NCI-H2029 treated with DMSO at 0.1 percent for 48 hours (cell line): ENCODE results near the gene NCS1.

Experiments used
- DNase-seq: peaks from one replicate; lab custom pipeline; 2025; lab: John Stamatoyannopoulos, UW

Gene NCS1

DNA sequence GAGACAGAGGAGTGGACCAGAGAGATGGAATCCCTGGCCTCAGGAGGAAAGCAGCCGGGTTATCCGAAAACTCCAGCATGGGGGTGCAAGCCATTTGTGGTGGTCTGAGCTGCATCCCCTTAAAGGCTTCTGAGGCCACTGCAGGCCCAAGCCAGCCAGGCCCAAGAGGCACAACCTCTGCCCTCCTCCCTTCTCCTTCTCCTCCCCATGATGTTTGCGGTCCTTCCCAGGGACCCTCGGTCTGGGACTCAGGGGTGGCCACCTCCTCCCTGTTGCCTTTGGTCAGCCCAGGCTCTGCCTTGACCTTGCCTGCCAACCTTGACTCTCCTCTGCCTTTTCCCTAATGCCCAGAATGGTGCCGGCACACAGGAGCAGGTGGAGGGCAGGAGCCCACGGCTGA is 4.6 kb downstream of the NCS1 start:
- no peak for DNase-seq

DNA sequence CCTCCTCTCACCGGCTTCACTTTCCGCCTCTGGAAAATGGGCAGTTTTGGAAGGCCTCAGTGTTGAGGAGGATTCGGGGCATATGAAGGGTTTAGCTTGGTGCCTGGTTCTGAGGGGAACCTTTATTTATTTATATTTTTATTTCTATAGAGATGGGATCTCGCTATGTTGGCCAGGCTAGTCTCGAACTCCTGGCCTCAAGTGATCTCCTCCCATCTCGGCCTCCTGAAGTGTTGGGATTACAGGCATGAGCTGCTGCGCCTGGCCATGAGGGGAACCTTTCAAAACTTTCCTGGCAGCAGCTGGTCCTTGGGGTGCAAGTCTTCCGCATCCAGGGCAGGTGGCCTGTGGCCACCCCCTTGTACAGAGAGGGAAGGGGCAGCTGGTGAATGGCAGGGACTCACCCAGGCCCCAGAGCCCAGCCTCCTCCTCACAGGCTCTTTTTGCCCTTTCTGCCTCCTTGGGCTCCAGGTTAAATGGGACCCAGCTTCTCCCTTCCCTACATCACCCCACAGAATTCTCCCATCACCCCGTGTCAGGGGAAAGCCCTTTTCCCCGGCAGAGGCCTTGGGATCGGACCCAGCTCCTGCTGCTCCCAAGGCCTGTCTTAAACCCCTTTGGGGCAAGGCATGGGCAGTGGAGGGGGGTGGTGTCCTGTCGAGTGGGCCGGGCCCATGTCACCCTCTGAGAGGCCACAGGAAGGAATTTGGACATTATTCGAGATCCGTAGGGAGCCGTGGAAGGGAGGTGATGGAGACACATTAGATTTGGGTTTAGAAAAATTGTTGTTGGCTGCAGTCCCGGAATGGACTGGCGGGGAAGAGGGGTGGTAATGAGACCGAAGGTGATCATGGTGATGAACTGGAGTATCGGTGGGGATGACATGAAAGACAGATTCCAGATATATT is 5.9 kb downstream of the NCS1 start:
- no peak for DNase-seq

DNA sequence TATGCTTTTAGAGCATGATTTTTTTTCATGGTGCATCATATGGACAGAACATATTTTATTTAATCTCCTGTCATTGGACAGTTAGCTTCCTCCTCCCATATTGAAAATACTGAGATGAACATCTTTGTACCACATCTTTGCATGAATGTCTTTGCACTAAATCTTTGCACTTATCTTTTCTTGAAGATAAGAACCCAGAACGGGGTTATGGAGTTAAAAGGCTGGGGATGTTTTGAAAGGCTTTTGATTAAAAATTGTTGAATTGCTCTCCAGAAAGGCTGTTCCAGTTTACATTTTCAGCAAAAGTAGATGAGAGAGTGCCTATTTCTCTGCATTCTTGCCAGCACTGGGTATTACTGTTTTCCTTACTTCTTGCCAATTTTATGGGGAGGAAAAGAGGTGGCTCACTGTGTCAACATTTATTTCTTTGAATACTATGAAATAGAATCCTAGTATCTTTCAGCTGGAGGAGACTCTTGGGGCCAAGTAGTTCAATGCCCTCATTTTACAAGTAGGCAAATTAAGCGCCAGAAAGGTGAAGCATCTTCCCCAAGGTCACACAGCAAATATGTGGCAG is 7.2 kb downstream of the NCS1 start:
- no peak for DNase-seq

DNA sequence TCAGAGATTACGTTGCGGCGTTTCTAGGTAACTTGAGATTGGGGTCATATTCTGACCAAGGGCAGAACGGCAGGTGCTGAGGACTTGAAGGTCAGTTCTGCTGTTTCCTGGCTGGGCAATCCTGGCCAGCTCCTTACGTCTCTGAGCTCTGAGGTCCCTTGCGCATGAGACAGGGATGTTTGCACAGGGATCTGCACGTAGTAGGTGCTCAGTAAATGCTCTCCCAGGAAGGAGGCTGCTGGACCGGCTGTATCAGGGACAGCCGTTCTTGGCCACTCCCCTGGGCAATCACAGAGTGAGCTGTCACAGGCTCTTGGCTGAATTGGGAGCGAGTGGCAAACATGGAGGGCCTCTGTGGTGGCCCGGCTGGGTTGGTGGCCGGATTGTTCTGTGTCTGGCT is 8.3 kb downstream of the NCS1 start:
- DNase-seq: no peak

DNA sequence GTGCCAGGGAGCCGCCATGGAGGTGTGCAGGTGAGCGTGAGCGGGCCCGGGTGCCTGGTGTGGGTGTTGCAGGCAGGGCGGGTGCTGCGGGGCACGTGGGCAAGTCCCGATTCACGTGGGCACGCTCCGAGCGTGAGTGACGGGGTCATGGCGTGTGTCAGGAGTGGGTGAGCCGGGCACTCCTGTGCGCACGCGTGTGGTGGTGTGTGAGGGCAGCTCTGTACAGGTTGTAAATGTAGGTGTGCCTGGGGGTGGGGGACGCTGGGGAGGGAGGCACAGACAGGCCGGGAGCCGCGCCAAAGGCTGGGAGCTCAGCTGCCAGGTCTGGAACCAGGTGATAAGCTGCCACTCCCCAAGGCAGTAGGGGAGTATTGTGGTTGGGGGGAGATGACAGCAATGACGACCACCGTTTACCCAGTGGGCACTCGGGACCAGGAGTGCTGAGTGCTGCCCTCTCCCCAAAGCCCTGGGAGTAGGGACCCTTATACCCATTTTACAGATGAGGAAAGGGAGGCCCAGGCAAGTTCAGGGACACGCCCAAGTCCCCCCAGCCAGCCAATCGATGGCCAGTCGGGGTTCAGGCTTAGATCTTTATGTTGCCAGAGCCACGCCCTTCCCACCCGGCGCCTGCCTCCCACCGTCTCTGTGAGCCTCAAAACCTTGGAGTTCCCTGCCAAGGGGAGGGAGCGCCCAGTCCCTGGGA is 9.6 kb downstream of the NCS1 start:
- DNase-seq: no peak

DNA sequence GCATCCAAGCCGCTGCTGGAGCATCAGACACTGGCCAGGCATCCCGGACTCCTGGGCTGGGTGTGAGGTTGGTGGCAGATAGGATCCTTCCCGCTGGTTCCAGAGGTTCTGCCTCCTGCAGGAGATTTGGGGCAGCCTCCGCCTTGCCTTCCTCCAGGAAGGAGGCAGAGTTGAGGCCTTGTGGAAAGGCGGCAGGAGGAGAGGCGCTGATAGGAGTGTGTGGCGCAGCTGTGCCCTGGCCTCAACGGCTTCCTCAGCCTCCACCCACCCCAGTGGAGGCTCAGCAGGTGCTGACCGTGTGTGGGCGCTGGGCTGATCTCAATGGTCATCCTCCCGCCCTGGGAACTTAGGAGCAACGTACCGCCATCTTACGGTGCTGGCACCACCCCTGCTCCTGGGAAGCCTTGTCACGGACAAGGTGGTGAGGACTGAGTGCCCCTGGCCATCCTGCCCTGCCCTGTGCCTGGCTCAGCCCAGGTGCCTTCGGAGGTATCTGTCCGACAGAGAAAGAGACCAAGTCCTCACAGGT is 10.2 kb downstream of the NCS1 start:
- no peak for DNase-seq

DNA sequence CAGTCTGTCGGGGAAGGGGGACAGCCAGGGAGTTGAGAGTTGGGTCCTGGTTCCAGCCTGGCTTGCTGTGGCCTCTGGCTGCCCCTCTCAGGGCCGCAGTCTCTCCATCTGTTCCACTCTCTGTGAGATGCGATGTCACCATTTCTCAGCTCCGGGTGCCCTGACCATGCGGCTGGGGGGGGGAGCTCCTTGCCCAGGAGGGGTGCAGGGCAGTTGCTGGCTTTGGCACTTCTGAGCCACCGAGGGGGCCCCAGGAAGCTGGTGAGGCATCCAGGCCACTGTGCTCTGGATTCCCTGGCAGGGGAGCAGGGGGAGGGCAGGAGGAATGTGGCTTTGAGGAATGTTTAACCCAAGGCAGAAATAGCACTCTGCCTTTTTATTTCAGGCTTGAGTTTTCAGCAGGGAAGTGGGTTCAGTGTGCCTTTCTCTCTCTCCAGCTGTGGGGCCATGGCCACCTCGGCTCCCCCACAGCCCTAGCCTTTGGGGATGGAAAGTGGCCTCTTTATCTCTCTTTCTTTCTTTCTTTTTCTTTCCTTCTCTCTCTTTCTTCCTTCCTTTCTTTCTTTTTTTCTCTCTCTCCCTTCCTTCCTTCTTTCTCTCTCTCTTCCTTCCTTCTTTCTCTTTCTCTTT is 11.0 kb downstream of the NCS1 start:
- DNase-seq: no peak

DNA sequence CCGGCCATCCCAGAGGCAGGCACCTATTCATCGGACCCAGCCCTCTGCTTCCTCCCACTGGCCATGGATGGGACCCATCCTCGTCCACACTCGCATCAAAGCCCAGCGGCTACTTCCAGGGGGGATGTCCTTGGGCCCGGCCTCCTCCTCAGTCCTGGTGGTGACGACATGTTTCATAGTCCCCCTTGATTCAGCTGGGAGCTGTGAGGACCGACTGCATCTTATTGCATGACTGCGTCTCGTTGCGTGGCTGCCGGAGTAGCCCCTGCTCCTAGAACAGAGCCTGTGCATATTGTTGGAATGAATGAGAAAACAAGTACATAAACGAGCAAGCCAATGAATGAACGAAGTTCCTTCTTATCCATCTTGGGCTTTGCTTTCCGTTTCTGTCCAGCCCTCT is 12.8 kb downstream of the NCS1 start:
- no peak for DNase-seq

DNA sequence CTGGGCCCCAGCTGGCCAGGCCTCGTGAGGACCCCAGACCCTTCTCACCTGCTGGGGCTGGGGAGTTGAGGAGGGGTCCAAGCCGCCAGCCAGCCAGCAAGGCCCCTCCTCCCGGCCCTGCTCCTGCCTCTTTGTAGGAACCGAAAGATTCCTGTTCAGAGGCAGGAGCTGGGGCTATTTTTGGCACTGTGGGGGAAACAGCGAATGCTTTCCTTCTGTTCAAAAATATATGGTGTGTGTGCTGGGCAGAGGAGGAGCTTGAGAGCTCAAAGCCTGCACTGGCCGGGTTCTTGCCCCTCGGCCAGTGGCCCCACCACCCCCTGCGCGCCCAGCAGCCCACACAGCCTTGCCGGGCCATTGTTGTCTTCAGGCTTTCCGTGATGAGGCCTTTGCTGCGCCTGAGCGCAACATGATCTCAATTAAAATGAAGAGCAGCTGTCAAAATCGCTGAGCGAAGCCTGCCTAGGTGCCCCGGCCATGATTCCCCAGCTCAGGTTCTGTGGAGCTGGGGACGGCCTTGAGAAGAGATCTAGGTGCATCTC is 13.4 kb downstream of the NCS1 start:
- no peak for DNase-seq

DNA sequence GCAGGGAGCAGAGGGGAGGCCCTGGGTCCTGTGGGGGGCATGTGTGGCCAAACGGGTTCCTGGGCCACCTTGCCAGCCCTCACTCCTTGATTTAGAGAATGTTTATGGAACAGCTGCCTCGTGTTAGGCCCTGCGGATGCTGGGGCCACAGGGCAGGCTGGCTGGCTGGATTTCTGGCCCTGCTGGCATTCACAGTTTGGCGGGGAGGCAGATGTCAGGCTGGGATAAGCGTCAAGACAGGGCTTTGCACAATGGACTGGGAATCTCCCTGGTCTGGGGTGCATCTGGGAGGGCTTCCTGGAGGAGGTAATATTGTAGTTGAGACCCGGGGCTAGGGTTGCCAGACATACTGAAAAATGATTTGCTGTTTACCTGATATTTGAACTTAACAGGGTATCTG is 13.8 kb downstream of the NCS1 start:
- no peak for DNase-seq

DNA sequence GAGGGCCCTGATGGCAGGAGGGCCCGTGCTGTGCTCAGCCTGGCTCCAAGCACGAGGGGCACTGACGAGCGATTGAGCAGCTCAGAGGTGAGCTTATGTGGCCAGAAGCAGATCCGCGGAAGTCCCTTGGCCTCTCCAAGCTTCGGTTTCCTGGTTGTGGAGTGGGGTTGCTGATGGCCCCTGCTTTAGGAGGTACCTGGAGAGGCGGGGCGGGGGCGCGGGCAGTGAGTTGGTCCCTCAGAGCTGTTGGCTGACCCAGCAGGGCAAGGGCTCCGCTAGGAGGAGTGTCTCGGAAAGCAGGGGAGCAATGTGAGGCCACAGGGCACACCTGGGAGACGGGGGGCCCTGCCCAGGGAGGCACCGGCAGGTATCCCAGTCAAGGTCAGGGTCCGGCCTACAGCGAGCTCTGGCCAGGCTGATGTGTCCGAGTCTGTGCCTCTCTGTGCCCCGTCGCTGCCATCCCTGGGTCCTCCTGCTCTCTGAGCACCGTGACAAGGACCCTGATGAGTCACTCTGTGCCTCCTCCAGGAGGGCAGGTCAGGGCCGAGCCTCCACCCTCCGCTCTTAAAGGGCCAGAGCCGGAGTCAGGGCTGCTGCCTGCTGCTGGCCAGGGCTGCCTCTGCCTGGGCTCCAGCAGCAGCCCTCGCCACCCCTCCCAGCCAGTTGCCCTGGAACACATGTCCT is 14.8 kb downstream of the NCS1 start:
- DNase-seq: no peak

DNA sequence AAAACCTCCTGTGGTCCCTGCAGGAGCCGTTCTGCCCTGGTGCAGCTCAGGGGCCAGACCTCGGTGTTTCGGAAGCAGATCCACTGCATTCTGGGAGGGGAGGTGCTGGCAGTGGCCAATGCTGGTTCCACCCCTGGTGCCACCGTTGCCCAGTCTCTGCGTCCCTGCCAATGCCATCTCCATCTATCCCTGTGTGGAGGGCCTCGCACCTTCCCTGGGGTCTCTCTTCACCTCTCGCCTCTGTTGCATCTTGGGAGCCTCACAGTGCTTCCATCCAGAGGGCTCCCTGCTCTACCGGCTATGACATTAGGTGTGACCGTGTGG is 15.3 kb downstream of the NCS1 start:
- no peak for DNase-seq

DNA sequence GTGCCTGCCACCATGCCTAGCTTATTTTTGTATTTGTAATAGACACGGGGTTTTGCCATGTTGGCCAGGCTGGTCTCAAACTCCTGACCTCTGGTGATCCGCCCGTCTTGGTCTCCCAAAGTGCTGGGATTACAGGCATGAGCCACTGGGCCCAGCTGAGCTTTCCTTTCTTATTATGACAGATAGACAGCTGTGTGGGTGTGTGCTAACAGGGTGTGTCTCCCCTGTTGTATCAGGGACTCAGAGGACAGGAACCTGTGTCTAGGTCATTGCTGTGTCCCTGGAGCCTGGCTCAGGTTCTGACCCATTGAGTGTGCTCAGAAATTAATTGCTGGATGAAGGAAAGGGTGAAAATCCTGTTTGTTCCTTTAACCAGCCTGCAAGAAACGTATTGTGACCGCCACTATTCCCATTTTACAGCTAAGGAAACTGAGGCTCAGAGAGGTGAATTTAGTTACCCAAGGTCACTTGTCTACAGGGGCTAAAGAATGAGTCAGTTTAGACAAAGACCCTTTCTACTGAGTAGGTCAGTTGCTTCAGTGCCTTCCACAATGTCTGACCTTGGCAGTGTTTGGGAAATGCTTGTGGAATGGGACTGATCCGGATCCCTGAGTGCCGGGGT is 16.8 kb downstream of the NCS1 start:
- no peak for DNase-seq

DNA sequence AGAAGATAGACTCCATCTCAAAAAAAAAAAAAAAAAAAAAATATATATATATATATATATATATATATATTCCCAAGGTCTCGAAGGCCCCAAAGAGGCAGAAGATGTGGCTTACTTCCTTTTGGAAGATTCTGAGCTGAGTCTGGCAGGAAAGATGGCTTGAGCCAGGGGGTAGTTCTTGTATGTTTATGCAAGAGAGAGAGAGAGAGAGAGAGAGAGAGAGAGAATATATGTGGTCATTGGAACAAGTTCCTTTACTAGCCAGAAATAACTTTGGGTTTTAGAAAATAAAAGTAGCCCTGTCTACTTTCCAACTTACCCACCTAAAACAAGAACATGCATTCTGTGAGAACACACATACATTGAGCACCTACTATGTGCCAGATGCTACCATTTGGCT is 17.6 kb downstream of the NCS1 start:
- DNase-seq: no peak

DNA sequence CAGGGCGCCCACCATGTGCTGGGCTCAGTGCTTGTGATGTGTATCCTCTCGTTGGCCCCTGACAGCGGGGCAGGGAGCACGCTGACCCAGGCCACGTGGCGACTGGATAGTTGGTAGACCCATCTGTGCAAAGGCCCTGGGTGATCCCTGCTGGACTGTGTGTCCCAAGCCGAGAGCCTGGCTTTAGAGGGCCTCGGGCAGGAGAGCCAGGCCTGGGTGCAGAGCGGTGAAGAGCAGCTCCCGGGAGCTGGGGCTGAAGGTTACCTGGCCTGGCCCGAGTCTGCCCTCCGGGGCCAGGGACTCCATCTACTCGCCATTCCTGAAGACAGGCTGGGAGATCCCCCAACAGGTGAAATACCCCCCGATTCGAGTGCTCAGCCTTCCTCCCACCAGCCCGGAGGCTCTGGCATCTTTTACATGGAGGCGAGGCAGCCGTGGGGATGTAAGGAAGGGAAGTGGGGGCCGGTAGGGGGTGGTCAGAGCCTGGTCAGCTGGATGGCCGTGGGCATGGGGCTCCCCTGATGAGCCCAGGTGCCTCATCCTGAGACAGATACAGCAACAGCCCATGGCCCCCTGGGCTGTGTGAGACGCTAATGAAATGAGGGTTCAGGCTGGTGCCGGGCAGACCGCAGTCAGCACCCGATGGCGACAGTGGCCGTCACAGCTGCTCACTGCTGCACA is 19.0 kb downstream of the NCS1 start:
- DNase-seq: no peak

DNA sequence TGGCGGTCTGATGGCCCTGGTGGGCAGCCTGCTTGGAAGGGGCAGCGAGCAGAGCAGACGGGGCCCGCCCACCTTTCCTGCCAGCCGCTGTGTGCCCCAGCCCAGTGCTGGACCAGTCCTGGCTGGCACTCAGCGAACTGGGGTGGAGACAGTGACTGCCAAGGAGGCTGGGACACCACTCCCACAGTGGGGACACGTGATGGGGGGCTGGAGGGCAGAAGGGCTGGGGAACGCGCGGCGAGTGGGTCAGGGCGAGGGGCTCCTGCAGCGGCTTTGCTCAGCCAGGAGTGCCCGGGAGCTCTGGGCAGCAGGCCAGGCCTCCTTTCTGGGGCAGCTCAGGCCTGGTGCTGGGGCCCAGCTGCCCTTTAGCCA is 19.5 kb downstream of the NCS1 start:
- no peak for DNase-seq

DNA sequence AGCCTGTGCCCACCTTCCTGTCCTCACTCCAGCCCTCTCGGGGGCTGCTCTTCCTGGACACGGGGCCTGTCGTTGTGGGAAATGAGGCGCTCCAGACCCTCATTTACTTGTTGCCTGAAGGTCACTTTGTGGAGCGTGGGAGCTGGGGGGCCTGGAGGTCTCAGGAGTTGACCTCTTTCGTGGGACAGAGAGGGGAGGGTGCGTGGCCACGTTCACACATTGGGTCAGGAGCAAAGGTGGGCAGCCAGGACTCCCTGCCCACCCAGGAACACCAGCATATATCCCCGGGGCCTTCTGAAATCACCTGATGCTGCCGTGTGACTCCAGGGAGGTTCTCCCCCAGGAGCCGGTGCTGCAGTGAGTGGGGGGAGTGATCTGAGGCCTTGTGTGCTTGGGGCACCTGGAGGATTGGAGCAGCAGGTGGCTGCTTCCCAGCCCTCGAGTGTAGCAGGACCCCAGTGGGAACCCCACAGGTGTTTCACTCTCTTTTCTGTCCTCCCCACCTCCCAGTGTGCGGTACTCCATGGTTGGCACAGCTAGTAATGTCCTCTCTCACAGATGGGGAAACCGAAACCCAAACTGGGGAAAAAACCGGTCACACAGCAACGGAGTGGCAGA is 20.3 kb downstream of the NCS1 start:
- DNase-seq: no peak

DNA sequence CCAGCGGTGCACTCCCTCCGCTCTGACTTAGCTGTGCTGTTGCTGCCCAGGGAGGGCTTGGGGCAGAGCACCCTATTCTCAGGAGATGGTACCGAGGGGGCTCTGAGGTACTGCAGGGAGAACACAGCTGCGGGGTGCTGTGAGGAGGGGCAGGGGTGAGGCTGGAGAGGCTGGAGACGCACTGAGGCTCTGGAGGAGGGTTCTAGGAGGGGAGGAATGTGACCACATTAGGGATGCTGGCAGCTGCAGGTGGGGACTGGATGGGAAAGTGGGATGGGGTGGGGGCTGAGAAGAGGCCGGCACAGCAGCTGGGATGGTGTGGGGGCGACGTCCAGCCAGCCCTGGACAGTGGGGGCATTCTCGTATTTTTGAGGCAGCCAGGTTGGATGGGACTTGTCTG is 20.9 kb downstream of the NCS1 start:
- no peak for DNase-seq

DNA sequence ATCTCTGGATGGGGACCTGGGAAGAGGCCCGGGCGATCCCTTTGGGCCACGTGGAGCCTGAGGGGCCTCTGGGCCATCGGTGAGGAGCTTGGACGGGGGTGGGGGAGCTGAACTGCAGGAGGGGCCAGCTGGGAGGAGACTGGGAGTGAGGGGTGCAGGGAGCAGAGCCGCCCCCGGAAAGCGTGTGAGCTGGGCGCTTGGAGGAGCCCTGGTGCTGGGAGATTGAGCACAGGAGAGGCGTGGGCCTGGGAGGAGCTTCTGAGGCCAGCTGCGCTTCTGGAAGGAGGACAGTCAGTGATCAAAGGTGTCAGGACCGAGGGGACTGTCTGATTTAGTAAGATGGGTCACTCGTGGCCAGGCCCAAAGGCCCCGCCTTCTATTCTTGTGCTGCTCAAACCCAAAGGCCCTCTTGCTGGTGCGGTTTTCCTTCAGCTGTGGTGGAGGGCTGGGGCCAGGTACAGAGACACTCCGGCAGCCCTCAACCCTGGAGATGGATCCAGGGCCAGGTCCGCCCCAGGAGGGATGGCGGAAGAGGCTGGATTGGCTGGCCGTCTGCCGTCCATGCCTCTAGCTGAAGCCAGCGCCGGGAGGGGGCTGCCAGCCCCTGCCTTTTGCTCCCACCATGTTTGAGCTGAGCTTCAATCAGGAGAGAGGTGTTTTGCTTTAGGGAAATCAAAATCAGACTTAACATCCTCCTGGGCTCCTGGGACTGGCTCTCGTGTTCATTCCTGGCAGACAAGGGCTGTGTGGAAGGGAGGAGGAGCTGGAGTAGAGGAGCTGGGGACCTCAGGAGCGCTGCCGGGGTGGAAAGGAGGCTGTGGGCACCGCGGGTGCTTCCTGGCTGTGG is 21.6 kb downstream of the NCS1 start:
- DNase-seq: no peak
